ENCODE data around the gene LRIF1.
A peak's percentile ranks its signal among the peaks of the same experiment; 100 is the strongest.
"Not testable (repeated sequence)": the region's sequence is repeated elsewhere in the genome, so short reads cannot be mapped to it uniquely, and the experiment has no call there.

The LRIF1 gene

DNA sequence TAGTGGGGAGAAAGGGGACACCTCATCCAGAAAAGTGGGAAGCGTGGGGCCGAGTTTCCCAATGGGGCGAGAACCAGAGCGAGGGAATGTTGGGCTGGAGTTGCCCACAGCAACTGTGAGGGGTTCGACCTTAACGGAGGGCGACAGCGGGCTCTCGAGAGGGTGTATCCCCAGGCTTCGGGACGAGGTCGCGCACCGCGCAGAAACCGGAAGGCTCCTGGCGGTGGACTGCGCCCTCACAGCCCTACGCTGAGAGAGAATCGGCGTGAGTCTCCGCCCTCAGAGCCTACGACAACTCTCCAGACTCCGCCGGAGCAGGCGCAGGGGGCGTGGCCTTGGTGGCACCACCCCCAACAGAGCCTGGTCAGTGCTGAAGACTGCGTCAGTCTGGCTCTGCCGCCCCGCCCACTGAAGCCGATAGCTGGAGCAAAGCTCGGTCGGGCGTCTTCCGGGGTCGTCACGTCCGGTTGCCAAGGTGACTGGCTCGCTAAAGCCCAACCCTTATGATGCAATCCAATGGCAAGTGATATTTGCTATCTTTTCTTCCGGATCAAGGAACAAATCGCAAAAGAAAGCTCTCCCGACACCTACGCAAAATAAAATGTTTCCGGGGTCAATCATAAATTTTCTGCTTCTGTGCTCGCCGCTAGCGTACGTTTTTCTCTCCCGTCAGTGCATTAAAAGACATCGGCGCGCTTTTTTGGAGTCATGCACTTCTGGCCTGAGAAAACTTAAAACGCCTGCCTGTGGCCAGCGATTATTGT, at the start of gene LRIF1:
LRIF1 (minus strand) TSS at position 232 of the 764 bp plus-strand sequence. CDS start 234 bp downstream, outside the sequence.
- DNase-seq (ENCODE audit: low spot score): peak; percentile 97

DNA sequence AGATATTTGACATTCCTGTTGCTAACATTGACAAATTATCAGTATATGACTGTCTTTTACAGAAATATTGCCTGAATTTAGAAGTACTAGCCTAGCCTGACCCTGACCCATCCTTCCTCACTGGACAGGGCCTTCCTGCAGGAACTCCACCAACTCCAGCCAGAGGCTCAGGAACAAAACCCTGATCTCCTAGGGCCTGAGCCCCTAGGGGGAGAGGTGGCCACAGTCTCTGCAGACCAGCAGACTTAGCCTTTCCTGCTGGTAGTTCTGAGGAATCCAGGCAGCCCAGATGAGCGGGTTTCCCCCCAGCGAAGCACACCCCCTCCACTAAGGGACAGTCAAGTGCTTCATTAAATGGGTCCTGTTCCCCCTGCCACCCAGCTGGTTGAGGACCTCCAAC, 44.3 kb upstream of the LRIF1 start:
- DNase-seq (ENCODE audit: low spot score): no peak

- DNase-seq (ENCODE audit: low spot score): no peak
These were observed 42.8 kb upstream of the LRIF1 start for GRCh38 chr1:111006556-111006955.

GRCh38 chr1:110999607-111000006, 35.9 kb upstream of the LRIF1 start:
- DNase-seq (ENCODE audit: low spot score): not testable (repeated sequence)

GRCh38 chr1:110992329-110992728, 28.6 kb upstream of the LRIF1 start:
- peak; percentile 8 for DNase-seq (ENCODE audit: low spot score)

- DNase-seq (ENCODE audit: low spot score): not testable (repeated sequence)
These were observed 27.6 kb upstream of the LRIF1 start for GRCh38 chr1:110991295-110991694.

GRCh38 chr1:110990541-110990940, 26.8 kb upstream of the LRIF1 start:
- DNase-seq (ENCODE audit: low spot score): no peak

DNA sequence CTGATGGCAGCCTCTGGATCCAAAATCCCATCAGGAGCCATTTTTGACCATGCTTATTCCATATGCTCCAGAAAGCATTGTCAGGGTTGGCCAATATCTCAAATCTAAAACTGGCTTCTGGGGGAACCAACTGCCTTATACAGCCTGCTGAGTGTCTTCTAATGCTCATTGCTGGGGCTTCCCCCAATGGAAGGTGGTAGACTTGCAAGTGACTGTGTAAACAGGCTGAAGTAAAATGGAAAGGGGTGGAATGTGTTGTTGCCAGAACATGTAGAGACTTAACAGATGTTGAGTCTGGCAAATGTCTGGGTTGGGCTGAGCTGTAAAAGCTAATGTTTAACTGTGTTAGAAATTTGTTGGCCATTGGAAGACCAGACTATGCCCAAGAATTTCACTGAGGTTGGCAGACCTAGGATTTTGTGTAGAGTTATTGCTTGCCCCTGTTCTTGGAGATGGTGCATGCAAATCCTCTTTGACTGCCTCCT, 22.7 kb upstream of the LRIF1 start:
- no peak for DNase-seq (ENCODE audit: low spot score)

DNA sequence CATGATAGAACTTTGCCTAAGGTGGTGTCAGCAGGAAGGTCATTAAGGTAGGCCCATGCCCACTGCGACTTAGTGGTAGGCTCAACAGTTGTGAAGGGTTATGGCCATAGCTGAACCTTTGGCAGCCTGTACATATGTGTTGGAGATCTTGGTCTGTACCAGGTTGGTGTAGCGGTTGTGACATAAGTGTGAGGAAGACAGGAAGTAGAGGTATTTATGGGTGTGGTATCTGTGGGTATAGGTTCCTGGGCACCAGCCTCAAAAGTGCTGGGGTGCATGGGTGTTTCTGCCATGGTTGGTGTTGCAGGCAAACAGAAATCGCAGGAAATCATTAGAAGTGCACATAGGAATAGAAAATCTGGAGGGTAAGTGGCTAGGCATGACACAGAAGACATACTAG, 18.6 kb upstream of the LRIF1 start:
- DNase-seq (ENCODE audit: low spot score): no peak

- no peak for DNase-seq (ENCODE audit: low spot score)
These were observed 15.4 kb upstream of the LRIF1 start for GRCh38 chr1:110979154-110979553.

- no peak for DNase-seq (ENCODE audit: low spot score)
These were observed 12.4 kb upstream of the LRIF1 start for GRCh38 chr1:110976089-110976488.

DNA sequence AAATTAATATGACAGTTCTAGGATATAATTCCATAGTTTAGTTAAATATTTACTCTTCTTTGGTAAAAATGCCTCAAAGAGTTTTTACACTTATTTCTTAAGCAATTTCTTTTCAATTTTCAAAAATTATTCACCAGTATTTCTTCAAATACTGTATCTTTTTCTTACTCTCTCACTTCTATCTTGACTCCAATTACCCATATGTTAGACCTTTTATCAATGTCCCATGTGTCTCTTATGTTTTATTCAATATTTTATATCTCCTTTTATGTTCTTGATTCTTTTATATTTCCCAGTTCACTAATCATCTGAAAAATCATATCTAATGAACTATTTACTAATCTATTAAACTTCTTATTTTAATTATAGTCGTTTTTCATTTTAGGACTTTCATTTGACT, 11.5 kb upstream of the LRIF1 start:
- no peak for DNase-seq (ENCODE audit: low spot score)

DNA sequence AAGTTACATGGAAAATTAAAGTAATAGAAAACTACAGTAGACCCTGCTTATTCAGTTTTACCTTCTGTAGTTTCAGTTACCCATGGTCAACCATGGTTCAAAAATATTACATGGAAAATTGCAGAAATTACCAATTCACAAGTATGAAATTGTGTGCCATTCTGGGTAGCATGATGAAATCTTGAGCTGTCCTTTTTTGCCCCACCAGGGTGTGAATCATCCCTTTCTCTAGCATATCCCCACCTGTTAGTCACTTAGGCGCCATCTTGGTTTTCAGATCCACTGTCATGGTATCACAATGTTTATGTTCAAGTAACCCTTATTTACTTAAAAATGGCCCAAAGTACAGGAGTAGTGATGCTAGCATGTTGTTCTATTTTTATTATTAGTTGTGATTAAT, 3.5 kb upstream of the LRIF1 start:
- DNase-seq (ENCODE audit: low spot score): no peak

DNA sequence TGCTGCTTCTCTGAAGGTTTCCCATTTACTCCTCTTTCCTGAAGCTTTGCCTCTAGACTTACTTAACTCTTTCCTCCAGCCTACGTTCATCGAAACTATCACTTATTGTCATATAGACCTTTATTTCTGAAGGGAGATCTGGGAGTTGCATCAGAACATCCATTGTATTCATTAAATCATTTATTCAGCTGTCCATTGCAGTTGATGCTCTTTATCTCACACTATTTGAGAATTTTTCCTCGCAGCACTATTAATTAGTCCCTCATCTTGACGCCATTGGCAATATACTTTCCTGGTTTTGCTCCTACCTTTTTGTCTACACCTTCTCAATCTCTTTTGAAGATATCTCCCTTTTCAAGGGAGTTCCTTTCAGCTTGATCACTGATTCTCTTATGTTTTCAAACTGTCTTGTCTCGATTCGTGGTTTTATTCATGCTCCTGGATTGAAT, 757 bp upstream of the LRIF1 start:
- no peak for DNase-seq (ENCODE audit: low spot score)

- peak; percentile 64 for DNase-seq (ENCODE audit: low spot score)
These were observed 631 bp downstream of the LRIF1 start for GRCh38 chr1:110962892-110963690.

- no peak for DNase-seq (ENCODE audit: low spot score)
These were observed 1.8 kb downstream of the LRIF1 start for GRCh38 chr1:110961902-110962301.

- no peak for DNase-seq (ENCODE audit: low spot score)
These were observed 2.8 kb downstream of the LRIF1 start for GRCh38 chr1:110960777-110961420.

DNA sequence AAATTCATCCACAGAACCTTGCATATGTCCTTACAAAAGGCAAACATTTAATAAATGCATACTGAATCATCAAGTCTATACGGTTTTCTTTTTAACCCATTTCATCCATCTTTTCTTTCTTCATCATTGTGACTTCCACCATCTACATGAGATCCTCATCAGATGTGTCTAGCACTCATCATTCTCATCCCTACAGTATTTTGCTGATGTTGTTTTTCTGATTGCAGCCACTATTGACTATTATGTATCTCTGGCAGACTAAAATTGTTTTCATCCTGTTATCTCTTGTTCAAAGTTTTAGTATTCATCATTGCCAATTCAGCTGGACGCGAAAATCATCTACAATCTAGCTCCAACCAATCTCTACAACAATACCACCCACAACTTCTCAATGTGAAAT, 5.9 kb downstream of the LRIF1 start:
- DNase-seq (ENCODE audit: low spot score): no peak

- no peak for DNase-seq (ENCODE audit: low spot score)
These were observed 7.1 kb downstream of the LRIF1 start for GRCh38 chr1:110956586-110956985.

DNA sequence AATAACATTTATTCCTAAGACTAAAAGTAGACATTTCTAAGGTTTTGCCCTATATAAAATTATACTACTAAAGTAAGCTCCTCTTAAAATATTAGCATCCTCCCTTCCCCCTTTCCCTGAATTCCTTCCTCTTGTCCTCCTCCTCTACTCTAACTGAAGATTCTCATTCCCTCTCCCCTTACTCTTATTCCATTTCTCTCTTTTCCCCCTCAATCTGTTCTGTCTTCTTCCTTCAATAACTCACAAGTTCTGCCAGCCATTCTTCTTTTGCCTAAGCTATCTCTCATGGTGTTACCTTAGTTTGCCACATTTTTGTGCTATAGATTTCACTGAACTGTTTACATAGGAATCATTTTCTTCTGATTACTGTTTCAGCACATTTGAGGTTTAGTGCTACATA, 10.7 kb downstream of the LRIF1 start:
- DNase-seq (ENCODE audit: low spot score): no peak

GRCh38 chr1:110952031-110952430, 11.7 kb downstream of the LRIF1 start:
- no peak for DNase-seq (ENCODE audit: low spot score)

- DNase-seq (ENCODE audit: low spot score): no peak
These were observed 12.6 kb downstream of the LRIF1 start for GRCh38 chr1:110951161-110951560.

Measured in kidney capillary endothelial cell (primary cell).